HG03354 (cell line): ENCODE results near the gene TUNAR.
"Not testable (repeated sequence)": the region's sequence is repeated elsewhere in the genome, so short reads cannot be mapped to it uniquely, and the experiment has no call there.

Experiments
- ATAC-seq: cut with Tn5 transposase; IDR thresholded peaks from one replicate; pipeline ENCODE4 v1.9.1; 2021; ENCODE audit warnings: mild to moderate bottlenecking; ENCODE audit not compliant: unreplicated experiment, poor library complexity, severe bottlenecking

The TUNAR gene

DNA sequence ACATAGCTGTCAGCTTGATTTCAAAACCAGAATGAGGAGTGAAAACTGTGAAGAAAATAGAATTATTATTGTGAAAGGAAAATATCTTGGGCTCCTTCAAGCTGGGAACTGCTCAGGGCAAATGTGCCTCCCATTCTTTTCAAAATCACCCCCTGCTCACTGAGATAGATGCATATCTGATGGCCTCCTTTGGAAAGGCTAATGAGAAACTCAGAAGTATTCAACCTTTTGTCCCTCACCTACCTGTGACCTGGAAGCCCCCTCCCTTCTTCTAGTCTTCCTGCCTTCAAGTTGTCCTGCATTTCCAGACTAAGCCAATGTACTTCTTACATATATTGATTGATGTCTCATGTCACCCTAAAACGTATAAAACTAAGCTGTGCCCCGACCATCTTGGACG, 81.5 kb downstream of the TUNAR start:
- ATAC-seq = no peak

DNA sequence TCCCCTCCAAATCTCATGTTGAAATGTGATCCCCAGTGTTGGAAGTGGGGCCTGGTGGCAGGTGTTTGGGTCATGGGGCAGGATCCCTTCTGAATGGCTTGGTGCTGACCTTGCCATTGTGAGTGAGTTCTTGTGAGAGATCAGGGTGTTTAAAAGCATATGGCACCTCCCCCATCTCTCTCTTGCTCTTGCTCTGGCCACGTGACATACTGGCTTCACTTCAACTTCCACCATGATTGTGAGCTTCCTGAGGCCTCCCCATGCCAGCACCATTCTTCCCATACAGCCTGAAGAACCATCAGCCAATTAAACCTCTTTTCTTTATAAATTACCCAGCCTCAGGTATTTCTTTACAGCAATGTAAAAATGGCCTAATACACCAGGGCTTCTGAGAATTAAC, 82.7 kb downstream of the TUNAR start:
- ATAC-seq = no peak

DNA sequence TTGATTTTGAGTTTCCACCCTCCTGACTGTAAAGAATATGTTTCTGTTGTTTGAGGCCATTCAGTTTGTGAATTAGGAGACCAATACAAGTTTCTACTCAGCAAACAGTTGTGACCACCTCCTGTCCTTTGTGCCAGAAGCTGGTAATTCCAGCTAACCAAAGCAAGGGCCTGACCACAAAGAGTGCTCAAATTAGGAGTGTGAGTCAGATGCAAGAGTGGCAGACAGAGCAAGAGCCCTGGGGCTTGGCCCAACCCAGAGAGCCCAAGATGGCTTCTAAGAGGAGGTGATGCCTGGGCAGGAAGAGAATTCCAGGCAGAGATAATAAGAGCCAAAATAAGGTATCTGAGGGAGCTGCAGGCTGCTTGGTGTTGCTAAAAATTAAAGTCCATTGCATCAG, 84.8 kb downstream of the TUNAR start:
- ATAC-seq = no peak

DNA sequence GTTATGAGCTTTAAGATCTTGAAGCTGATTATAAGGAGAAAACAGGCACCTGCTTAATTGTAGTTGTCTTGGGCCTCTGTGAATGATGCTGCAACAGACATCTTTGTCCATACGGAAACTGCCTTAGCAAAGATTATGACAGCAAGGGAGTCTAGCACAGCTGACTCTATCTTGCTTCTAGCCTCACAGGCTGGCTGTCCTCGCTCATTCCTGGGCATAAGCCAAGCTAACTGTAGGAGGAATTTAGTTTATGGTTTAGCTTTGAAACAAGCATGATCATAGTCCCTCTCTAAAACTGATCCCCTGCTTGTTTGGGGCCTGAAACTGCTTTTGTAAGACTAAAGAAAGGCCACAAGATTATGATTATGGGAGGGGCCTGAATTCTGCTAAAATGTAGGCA, 88.3 kb downstream of the TUNAR start:
- no peak for ATAC-seq

DNA sequence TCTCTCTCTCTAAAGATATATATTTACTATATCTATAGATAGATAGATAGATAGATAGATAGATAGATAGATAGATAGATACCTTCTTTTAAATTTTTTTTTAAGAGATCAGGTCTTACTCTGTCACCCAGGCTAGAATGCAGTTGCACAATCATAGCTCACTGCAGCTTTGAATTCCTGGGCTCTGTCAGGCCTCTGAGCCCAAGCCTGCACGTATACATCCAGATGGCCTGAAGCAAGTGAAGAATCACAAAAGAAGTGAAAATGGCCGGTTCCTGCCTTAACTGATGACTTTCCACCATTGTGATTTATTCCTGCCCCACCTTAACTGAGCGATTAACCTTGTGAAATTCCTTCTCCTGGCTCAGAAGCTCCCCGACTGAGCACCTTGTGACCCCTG, 91.4 kb downstream of the TUNAR start:
- ATAC-seq = not testable (repeated sequence)
